IPS-11a (cell line): ENCODE results near the gene LUC7L2.
"Not testable (repeated sequence)": the region's sequence is repeated elsewhere in the genome, so short reads cannot be mapped to it uniquely, and the experiment has no call there.

Source experiments
- H3K4me3 ChIP-seq: one replicate; pipeline ENCODE4 v1.5.1; 2013; ENCODE audit warnings: low read depth, low read length, control low read depth

The LUC7L2 gene

DNA sequence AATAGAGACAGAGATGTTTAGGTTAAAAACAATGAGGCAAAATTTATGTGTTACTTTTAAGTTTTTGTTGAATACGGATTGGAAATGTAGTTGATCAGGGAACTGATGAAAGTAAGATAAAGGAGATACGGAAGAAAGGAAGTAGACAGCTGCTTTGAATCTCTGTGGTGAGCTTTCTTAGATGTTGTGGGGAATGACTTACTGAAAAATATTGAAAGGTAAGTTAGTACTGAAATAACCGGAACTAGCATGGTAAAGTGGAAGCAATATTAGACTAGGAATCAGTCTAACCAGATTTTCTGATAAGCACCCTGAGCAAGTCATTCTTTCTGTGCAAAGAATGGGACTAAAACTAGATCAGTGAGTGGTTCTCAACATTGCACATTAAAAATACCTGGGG is 34.8 kb downstream of the LUC7L2 start:
- no peak overlapping the region for H3K4me3 ChIP-seq

DNA sequence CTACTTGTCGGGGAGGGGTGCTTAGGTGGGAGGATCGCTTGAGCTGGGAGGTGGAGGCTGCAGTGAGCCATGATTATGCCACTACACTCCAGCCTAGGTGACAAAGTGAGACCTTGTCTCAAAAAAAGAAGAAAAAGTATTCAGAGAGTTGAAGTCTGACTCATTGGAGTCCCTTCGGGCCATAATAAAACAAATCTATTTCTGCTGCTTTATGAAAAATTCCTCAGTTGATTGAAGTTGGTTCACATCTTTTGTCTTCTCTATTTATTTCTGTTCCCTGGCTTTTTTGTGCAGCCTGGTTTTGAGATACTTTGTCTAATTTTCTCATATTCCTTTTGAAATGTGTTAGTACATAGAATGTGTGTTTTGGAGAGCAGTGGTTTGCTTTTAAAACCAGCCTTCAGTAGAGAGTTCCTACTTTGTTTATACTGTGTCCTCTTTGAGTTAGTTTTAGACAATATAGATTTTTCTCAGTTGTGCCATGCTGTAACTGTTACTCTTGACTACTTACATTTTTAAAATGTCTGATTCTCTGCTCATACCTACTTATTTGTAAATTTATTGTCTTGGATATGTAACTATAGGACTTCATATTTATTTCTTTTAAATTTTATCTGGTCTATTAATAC is 36.7 kb downstream of the LUC7L2 start:
- H3K4me3 ChIP-seq: no peak overlapping the region

DNA sequence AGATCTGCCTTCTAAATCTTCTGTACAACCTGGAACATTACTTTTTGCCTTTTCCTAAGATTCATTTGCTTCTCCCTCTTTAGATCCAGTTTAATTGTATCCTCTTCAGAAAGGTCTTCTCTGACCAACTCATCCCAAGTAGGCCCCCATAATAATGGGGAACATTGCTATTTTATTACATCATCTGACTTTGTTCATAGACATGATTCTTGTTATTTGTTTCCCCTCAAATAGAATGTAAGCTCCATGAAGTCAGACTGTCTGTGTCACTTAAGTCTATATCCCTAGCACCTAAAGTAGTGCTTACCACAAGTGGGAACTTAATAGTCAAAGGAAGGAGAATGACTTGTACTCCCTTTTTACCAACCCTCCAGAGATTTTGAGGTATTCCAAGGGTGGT is 37.5 kb downstream of the LUC7L2 start:
- no peak overlapping the region for H3K4me3 ChIP-seq

DNA sequence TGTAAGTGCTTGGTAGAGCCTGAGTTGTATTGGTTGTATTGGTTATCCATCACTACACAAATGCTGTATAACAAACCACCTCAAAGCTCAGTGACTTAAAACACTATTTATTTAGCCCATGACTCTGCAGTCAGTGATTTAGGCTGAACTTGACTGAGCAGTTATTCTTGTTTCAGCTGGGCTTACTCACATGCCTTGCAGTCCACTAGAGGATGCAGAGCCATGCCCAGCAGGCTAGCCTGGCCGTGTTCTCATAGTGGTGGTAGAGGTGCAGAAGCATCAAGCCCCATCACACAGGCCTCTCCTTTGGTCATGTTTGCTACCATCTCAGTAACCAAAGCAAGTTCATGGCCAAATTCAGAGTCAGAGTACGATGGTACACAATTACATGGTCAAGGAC is 43.9 kb downstream of the LUC7L2 start:
- H3K4me3 ChIP-seq: no peak overlapping the region

DNA sequence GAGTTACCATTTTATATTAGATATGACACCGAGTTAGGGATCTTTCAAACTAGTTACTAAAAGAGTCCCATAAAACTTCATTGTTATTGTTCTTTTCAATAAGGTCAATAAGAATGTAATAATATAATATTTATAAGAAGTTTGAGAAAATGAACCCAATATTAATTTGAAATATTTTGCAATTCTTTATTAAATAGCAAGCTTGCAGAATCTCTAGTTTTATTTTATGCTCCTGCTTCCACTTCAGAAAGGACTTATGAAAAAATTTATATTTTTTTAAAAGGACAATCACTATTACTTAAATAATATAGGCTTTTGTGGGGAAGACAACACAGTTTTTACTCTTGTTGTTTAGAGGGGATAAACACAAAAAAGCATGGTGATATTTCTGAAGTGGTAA is 47.9 kb downstream of the LUC7L2 start:
- H3K4me3 ChIP-seq: no peak overlapping the region

DNA sequence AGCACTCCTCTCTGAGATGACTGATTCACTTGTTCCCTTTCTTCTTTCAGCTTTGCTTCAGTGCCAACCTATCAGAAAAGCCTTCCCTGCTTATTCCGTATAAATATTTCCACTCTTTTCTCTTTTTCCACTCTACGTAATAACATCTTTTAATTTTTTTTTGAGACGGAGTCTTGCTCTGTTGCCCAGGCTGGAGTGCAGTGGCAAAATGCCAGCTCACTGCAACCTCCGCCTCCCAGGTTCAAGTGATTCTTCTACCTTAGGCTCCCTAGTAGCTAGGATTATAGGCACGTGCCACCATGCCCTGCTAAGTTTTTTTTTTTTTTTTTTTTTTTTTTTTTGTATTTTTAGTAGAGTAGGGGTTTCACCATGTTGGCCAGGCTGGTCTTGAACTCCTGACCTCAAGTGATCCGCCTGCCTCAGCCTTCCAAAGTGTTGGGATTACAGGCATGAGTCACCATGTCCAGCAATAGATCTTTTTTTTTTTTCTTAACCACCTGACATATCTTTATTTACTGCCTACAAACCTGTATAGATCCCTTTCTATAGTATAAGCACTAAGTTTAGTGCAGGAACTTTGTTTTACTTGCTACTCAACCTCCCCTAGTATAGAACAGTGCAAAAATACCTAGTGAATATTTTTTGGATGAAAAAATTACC is 55.2 kb downstream of the LUC7L2 start:
- not testable (repeated sequence) for H3K4me3 ChIP-seq

DNA sequence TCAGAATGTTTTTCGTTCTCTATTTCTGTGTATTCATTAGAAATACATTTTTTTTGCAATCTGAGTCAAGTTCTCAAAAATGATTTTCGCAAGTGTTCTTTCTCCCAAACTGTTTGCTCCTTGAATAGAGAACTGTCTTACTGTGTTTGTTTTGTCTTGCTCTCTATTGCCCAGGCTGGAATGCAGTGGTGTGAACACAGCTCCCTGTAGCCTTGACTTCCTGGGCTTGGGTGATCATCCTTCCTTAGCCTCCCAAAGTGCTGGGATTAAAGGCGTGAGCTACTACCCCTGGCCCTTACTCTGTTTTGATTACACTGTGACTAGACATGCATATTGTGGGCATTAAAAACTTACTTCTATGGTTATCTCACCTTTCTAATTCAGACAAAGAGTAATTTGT is 56.7 kb downstream of the LUC7L2 start:
- H3K4me3 ChIP-seq: no peak overlapping the region

DNA sequence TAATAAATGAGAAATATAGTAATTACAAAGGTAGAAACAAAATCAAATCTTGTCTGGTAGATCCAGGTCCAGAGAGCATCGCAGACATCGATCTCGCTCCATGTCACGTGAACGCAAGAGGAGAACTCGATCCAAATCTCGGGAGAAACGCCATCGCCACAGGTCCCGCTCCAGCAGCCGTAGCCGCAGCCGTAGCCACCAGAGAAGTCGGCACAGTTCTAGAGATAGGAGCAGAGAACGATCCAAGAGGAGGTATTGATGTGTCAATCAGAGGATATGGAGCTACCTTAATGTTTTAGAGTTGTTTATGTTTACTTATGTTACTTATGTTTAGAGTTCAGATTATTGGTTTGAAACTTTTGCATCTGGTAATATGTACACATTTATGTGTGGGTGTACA is 57.8 kb downstream of the LUC7L2 start:
- no peak overlapping the region for H3K4me3 ChIP-seq

DNA sequence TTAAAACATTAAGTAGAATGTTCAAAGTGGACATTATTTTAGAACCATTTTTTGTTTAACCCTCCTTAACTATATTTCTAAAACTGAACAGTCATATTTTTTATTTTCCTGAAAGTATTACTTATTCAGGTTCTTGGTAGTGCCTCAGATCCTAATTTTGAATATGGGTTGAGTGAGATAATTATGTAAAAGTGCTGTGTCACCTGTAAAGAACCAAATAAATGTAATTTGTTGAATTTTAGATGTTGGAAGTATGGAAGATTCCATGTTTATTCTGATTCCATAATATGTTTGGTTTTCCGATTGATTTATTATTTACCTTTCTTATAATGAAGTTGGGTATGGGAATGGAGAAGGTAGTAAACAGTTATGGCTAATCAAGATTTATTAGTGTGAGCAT is 61.4 kb downstream of the LUC7L2 start:
- no peak overlapping the region for H3K4me3 ChIP-seq

DNA sequence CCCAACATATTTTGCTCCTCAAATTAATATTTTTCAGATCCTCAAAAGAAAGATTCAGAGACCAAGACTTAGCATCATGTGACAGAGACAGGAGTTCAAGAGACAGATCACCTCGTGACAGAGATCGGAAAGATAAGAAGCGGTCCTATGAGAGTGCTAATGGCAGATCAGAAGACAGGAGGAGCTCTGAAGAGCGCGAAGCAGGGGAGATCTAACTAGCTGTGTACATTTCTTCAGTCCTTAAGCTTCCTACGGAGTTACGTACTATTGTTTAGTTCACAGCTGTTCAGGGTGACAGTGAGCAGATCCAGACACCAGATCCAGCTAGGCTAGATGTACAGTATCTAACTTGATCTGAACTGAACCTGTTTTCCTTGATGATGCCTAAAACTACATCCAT is 62.4 kb downstream of the LUC7L2 start:
- H3K4me3 ChIP-seq: no peak overlapping the region

DNA sequence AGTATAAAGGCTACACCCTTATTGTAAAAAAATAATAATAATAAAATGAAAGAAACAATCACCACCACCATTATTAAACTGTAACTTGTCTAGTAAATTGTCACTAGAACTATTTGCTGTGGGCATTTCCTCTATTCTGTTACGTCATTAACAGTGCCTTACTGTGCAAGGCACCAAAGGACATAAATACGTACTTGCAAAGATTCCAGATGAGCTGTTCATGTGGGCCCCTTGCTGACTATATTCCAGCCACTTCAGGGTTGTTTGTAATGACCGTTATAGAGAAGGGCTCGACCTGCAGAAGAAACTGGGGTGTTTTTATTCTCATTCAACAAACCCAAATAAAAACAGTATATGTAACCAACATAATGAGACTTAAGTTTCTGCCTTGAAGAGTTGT is 63.4 kb downstream of the LUC7L2 start:
- no peak overlapping the region for H3K4me3 ChIP-seq

DNA sequence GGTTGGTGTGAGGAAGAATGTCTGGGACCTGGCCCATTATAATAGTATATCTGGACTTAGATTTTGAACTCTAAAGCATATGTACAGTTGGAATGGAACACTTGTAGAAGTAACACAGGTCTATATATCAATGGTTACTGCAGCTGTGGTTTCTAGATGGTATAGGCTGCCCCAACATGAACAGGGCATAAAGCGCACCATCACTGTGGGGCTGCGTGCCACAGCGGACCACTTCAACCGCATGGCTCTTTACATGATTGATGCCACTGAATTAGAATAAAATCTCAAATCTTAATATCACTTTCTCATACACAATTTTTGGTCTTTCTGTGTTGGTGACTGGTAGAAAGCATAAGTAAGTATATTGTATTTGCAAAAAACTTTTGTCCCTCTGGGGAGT is 64.3 kb downstream of the LUC7L2 start:
- H3K4me3 ChIP-seq: no peak overlapping the region

DNA sequence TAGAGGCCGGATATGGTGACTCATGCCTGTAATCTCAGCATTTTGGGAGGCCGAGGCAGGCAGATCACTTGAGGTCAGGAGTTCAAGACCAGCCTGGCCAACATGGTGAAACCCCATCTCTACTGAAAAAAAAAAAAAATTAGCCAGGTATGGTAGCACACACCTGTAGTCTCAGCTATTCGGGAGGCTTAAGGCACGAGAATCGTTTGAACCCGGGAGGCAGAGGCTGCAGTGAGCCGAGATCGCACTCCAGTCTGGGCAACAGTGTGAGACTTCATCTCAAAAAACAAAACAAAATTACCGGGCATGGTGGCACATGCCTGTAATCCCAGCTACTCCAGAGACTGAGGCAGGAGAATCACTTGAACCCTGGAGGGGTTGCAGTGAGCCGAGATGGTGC is 66.0 kb downstream of the LUC7L2 start:
- H3K4me3 ChIP-seq: not testable (repeated sequence)

DNA sequence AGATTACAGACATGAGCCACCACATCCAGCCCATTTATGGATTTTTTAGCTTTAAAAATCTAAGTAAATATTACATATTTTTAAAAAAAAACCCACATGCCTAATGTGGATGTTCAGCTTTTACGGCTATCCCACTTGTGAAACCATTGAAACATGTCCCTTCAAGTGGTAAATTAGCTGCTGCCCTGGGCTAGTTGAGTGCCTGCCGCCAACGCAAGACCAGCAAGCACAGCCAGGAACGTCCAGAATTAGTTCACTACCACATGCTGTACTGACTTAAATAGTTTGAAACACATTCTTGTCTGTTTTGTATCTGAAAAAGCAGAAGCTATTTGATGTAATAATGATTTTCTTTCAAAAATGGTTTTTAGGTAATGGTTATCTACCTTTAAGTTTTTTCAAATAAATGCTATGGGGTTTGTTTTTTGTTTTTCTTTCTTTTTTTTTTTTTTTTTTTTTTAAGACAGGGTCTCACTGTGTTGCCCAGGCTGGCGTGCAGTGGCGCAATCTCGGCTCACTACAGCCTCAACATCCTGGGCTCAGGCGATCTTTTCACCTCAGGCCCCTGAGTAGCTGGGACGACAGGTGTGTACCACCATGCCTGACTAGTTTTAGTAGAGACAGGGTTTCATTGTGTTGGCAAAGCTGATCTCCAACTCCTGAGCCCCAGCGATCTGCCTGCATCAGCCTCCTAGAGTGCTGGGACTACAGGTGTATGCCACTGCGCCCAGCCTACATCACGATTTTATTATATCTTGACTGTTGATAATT is 66.7 kb downstream of the LUC7L2 start:
- H3K4me3 ChIP-seq: no peak overlapping the region

DNA sequence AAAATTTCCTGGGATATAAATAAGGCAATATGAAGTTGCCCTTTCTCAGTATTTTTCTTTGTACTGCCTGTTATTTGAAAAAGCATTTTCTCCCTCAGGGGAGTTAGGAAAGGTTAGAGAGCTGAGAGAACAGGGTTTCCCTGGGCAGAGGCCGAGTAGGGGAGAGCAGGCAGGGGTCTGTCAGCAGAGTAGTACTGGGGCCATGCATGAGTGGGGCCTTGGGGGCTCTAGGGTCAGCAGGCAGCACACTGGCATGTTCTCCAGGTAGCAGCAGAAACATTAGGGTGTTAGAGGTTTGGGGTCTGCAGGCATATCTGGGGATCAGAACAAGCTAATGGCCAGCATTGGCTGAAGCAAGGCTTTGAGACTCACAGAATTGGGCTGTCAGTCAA is 67.3 kb downstream of the LUC7L2 start:
- no peak overlapping the region for H3K4me3 ChIP-seq

DNA sequence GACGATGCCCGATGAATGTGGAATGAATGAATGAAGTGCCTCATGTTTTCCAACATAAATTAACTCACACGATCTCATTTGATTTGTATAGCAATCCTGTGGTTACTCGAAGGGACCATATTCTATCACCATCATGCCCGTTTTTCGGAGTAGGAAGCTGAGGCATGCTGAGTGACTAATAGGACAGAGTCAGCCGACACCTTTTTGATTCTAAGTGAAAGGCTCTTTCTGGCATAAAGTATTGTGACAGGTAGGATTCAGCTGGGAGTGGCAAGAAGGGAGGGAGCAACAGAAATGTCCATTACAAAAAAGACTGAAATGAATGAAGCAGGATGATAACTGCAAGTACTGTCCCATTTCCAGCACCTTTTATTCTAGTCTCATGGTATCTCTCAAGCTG is 68.1 kb downstream of the LUC7L2 start:
- no peak overlapping the region for H3K4me3 ChIP-seq

DNA sequence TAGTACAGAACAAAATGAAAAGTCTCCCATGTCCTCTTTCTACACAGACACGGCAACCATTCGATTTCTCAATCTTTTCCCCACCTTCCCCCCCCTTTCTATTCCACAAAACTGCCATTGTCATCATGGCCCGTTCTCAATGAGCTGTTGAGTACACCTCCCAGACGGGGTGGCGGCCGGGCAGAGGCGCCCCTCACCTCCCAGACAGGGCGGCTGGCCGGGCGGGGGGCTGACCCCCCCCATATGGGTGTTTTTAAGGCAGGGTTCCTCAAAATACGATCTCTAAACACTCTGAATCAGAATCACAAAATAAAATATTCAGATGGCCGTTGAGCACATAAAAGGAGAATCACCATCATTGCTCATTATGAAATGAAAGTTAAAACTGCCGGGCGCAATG is 70.0 kb downstream of the LUC7L2 start:
- H3K4me3 ChIP-seq: not testable (repeated sequence)

DNA sequence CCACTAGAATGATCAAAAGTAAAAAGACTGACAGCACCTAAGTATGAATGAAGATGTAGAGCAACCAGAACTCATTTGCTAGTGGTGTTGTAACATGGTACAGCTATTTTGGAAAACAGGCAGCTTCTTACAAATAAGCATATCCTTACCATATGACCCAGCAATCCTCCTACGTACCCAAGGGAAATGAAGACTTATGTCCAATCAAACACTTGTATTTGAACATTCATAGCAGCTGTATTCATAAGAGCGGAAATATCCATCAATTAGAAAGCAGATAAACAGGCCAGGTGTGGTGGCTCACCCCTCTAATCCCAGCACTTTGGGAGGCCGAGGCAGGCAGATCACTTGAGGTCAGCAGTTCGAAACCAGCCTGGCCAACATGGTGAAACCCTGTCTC is 70.7 kb downstream of the LUC7L2 start:
- H3K4me3 ChIP-seq: no peak overlapping the region

DNA sequence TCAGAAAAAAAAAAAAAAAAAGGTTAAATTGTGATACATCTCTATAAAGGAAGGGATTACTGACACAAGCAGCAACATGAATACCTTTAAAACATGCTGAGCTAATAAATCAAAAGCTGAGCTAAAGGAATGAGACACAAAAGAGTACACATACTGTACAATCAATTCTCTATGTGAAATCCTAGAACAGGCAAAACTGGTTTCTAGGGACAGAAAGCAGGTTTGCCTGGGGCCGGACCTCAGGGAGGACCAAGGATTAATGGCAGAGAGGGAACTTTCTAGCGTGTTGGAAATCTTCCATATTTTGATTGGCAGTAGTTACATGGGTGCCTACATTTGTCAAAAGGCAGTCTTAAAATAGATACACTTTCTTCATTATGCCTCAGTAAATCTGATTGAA is 71.3 kb downstream of the LUC7L2 start:
- H3K4me3 ChIP-seq: no peak overlapping the region

DNA sequence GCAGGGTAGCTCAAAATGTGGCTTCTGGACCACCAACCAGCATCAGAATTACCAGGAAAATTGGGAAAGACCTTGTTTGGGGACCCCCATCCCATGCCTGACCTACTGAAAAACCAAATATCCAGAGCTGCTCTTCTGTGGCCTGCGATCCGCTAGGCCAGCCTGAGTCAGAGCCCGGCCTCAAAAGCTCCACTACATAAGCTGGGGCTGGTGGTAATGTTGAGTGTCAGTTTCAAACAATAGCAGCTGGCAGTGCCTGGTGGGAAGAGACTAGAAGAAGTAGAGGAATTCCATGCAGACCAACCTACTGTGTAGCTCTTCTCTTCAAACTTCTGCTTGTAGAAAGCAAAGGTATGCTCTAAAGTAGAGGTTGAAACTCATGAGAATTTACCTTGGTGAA is 71.8 kb downstream of the LUC7L2 start:
- H3K4me3 ChIP-seq: no peak overlapping the region

DNA sequence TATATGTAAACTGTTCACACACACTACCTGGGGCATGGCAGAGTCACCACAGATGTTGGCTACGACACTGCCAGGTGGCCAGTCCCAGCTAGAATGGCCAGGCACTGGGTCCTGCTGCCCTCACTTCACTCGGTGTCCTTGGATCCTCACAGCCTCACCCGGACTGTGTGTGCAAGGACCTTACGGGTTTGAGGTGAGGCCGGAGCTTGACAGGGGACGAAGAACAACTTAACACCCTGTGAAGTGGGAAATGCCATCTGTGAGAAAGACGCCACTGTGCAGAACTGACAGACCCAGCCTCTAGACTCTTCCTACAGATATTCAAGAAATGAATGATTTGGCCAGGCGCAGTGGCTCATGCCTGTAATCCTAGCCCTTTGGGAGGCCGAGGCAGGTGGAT is 77.1 kb downstream of the LUC7L2 start:
- no peak overlapping the region for H3K4me3 ChIP-seq

DNA sequence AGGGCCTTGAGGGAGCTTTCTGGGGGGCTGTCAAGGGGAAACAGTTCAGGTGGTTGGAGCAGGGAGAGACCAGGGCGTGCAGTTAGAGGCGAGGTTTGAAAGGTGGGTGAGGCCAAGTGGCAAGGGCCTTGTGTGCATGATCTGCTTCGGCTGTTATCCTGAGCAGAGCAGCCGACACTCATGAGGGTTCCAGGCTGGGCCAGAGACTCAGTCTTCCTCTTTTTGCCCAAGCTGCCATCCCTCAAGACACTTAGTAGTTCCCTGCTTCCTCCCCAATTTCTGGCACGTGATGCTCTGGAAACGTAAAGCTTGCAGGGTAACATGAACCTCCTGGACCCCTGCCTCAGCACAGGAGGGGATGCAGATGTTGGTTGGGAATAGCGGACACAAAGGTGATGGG is 79.7 kb downstream of the LUC7L2 start:
- H3K4me3 ChIP-seq: no peak overlapping the region
